Stimulated activated CD4-positive, alpha-beta T cell treated with anti-CD3 and anti-CD28 coated beads, Interleukin-1b, Interleukin-23, amount 100 ng/mL, for 1 hour (primary cell): Measurements from ENCODE around the gene C20orf204.
"Not testable (repeated sequence)": the region's sequence is repeated elsewhere in the genome, so short reads cannot be mapped to it uniquely, and the experiment has no call there.

Source experiments
- DNase-seq, 2 donors: peaks; one replicate each; pipeline ENCODE4 v3.0.0-alpha.2; 2020; ENCODE audit warnings: low read depth in 2 of 2

Gene C20orf204

DNA sequence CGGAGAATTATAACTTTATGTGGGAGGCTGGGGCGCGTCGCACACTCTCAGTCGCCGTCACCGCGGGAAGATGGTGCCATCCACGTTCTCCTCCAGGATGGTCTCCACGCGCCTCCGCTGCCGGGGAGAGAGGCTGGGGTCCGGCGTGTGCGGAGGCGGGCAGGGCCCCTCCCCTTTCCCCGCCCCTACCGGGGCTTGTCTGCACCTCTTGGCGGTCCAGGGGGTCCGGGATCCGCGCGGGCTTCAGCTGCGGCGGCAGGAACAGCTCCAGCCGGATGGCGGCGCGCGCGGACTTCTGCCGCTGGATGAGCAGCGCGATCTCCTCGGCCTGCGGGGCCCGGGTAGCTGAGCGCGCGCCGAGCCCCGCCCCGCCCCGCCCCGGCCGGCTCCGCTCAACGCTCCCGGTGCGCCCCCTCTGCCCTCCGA is 47.4 kb downstream of the C20orf204 start:
- DNase-seq = peak; percentile 27 to 40

DNA sequence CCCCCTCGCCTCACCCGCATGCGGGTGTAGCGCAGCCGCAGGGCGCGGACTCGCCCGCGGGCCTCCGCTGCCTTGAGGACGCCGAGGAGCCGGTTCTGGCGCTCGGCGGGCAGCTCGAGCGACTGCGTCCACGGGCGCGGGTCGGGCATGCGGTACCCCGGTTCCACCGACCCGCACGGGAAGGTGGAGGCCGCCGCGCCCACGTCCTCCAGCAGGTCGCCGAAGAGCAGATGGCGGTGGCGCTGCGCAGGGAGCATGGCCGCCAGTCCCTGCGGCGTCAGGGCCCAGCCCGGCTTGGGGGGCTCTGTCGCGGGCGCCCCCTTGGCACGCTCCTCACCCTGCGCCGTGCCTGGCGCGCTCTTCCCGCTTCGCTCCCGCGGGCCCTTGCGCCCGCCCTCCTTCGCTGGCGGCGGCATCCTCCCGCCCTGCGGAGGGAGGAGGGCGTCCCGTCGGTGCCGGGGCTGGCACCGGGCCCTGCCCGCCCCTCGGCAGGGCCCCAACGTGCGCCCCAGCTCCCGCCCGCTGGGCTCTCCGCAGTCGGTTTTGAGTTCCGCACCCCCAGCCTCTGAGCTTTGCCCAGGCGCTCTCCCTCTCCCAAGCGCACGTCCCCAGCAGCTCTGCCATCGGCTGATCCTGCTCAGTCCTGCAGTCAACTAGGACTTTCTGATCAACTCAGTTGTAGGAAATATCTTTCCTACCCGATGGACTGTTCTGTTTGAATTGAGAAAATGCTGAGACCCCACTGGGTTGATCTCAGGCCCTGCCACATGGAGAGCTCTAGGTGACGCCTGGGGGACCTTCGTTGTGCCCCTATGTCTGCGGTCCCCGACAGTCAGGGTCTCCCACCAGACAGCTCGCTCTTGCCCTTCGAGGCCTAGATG is 48.1 kb downstream of the C20orf204 start, which contains the start of gene LKAAEAR1:
LKAAEAR1 (minus strand) TSS at position 595 of the 881 bp plus-strand sequence; CDS start at position 416, 179 bp downstream.
- no peak for DNase-seq

DNA sequence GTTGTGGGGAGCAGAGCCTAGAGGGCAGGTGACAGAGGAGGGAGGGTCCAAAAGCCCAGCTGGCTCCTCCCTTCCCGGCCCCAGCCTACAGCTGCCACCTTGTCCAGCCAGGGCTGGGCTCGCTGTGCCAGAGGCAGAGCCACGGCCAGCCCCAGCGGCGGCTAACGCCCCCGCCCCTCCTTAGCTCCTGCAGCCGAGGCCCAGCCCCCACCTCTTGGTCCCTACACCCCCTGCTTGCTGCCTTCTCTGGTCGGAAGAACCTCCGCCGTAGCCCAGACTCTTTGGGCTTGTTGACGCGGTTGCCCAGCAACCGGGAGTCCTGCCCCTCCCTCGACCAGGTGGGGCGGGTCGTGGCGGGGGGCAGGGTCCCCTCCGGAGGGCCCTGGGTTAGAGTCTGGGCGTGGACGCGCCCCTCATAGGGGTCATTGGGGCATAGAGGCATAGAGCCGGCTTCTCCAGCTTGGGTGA is 48.7 kb downstream of the C20orf204 start:
- no peak for DNase-seq

DNA sequence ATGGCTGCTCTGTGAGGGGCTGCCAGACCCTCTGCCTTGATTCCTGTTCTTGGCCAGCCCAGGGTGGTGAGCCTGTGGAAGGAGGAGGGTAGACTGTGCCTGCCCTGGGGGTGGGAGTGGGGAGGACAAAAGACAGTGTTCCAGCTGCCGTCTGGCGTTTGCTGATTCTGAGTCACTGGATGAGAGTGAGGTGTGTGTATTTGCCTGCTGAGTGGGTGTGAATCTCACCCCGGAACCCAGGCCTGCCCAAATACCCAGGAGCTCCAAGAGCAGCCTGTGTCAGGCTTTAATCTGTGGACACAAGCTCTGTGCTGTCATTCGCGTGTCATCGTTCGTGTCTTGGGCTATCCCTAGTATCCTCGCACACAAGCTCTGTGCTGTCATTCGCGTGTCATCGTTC is 50.8 kb downstream of the C20orf204 start:
- DNase-seq = no peak

DNA sequence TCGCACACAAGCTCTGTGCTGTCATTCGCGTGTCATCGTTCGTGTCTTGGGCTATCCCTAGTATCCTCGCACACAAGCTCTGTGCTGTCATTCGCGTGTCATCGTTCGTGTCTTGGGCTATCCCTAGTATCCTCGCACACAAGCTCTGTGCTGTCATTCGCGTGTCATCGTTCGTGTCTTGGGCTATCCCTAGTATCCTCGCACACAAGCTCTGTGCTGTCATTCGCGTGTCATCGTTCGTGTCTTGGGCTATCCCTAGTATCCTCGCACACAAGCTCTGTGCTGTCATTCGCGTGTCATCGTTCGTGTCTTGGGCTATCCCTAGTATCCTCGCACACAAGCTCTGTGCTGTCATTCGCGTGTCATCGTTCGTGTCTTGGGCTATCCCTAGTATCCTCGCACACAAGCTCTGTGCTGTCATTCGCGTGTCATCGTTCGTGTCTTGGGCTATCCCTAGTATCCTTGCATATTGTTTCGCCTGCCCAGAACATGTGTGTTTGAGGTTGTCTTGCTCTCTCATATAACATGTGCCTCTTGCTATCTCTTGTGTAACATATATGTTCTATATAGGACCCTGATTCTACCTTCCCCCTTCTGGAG is 51.3 kb downstream of the C20orf204 start:
- DNase-seq = not testable (repeated sequence)

DNA sequence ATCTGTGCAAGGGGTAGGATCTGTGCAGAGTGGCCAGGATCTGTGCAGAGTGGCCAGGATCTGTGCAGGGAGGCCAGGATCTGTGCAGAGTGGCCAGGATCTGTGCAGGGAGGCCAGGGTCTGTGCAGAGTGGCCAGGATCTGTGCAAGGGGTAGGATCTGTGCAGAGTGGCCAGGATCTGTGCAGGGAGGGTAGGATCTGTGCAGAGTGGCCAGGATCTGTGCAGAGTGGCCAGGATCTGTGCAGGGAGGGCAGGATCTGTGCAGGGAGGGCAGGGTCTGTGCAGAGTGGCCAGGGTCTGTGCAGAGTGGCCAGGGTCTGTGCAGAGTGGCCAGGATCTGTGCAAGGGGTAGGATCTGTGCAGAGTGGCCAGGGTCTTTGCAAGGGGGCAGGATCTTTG is 52.6 kb downstream of the C20orf204 start:
- not testable (repeated sequence) for DNase-seq
